GM21526 (cell line): ENCODE results near the gene RBM4.
"Not testable (repeated sequence)": the region's sequence is repeated elsewhere in the genome, so short reads cannot be mapped to it uniquely, and the experiment has no call there.

Source experiments
- ATAC-seq: cut with Tn5 transposase; IDR thresholded peaks from one replicate; pipeline ENCODE4 v1.9.1; 2021; ENCODE audit warnings: moderate library complexity; ENCODE audit not compliant: unreplicated experiment, low FRiP score

Gene RBM4

GRCh38 chr11:66616379-66617154 is 21.9 kb upstream of the RBM4 start, which contains the start of gene RBM14:
Gene RBM14, plus strand, starts transcription at chr11:66616630. Its CDS starts 91 bp downstream, at chr11:66616721.
- ATAC-seq: peak; percentile 76

GRCh38 chr11:66617155-66617834 is 21.2 kb upstream of the RBM4 start:
- ATAC-seq: peak; percentile 4

- ATAC-seq: no peak
Measured at GRCh38 chr11:66619080-66619554, 19.4 kb upstream of the RBM4 start.

GRCh38 chr11:66624450-66624849 is 14.1 kb upstream of the RBM4 start:
- no peak for ATAC-seq

- ATAC-seq: no peak
Measured at GRCh38 chr11:66625041-66625751, 13.3 kb upstream of the RBM4 start.

GRCh38 chr11:66625752-66626149 is 12.8 kb upstream of the RBM4 start:
- no peak for ATAC-seq

GRCh38 chr11:66626382-66626781 is 12.1 kb upstream of the RBM4 start:
- ATAC-seq: no peak

GRCh38 chr11:66626926-66627325 is 11.6 kb upstream of the RBM4 start:
- no peak for ATAC-seq

- no peak for ATAC-seq
Measured at GRCh38 chr11:66628061-66628603, 10.4 kb upstream of the RBM4 start.

- ATAC-seq: no peak
Measured at GRCh38 chr11:66629356-66629755, 9.1 kb upstream of the RBM4 start.

GRCh38 chr11:66631883-66632282 is 6.6 kb upstream of the RBM4 start:
- no peak for ATAC-seq

- no peak for ATAC-seq
Measured at GRCh38 chr11:66632952-66633351, 5.6 kb upstream of the RBM4 start.

- no peak for ATAC-seq
Measured at GRCh38 chr11:66636411-66636810, 2.1 kb upstream of the RBM4 start.

GRCh38 chr11:66637557-66638176 is 836 bp upstream of the RBM4 start:
- no peak for ATAC-seq

- no peak for ATAC-seq
Measured at GRCh38 chr11:66639066-66639813, 737 bp downstream of the RBM4 start.

GRCh38 chr11:66639814-66640340 is 1.4 kb downstream of the RBM4 start:
- not testable (repeated sequence) for ATAC-seq

GRCh38 chr11:66641834-66642233 is 3.3 kb downstream of the RBM4 start:
- no peak for ATAC-seq

GRCh38 chr11:66643745-66644437 is 5.4 kb downstream of the RBM4 start:
- ATAC-seq: no peak

- no peak for ATAC-seq
Measured at GRCh38 chr11:66646828-66647227, 8.3 kb downstream of the RBM4 start.
